ENCODE measurements around the gene DDI2.
"Not testable (repeated sequence)": the region's sequence is repeated elsewhere in the genome, so short reads cannot be mapped to it uniquely, and the experiment has no call there.

Gene DDI2

GRCh38 chr1:15680561-15681348, 63.5 kb downstream of the DDI2 start:
- no peak for DNase-seq

- DNase-seq = no peak
Observed at GRCh38 chr1:15681349-15682292, 64.4 kb downstream of the DDI2 start.

- DNase-seq = no peak
Observed at GRCh38 chr1:15682936-15683341, 65.7 kb downstream of the DDI2 start.

GRCh38 chr1:15683345-15684039, 66.2 kb downstream of the DDI2 start:
- DNase-seq = no peak

- DNase-seq = peak; percentile 14
Observed at GRCh38 chr1:15684042-15684461, 66.8 kb downstream of the DDI2 start, which contains the start of gene PLEKHM2. Gene PLEKHM2 (plus strand): TSS chr1:15684320. CDS start chr1:15684559, 239 bp downstream.

GRCh38 chr1:15684468-15685291, 67.4 kb downstream of the DDI2 start:
- DNase-seq = no peak

GRCh38 chr1:15685820-15686219, 68.6 kb downstream of the DDI2 start:
- no peak for DNase-seq

- DNase-seq = no peak
Observed at GRCh38 chr1:15687446-15687845, 70.2 kb downstream of the DDI2 start.

GRCh38 chr1:15690317-15690716, 73.1 kb downstream of the DDI2 start:
- no peak for DNase-seq

GRCh38 chr1:15691434-15692032, 74.3 kb downstream of the DDI2 start:
- DNase-seq = no peak

GRCh38 chr1:15692121-15692682, 74.9 kb downstream of the DDI2 start:
- DNase-seq = no peak

- no peak for DNase-seq
Observed at GRCh38 chr1:15693371-15693770, 76.1 kb downstream of the DDI2 start.

- DNase-seq = no peak
Observed at GRCh38 chr1:15696956-15697521, 79.8 kb downstream of the DDI2 start.

GRCh38 chr1:15698201-15698600, 80.9 kb downstream of the DDI2 start:
- DNase-seq = no peak

GRCh38 chr1:15699321-15699720, 82.1 kb downstream of the DDI2 start:
- DNase-seq = not testable (repeated sequence)

GRCh38 chr1:15700508-15700907, 83.2 kb downstream of the DDI2 start:
- DNase-seq = no peak

GRCh38 chr1:15701784-15702183, 84.5 kb downstream of the DDI2 start:
- no peak for DNase-seq

GRCh38 chr1:15702722-15703550, 85.7 kb downstream of the DDI2 start:
- no peak for DNase-seq

GRCh38 chr1:15703562-15703961, 86.3 kb downstream of the DDI2 start:
- no peak for DNase-seq

Data from COR-L47 (cell line).